ENCODE results near the gene ATG10.
"Not testable (repeated sequence)": the region's sequence is repeated elsewhere in the genome, so short reads cannot be mapped to it uniquely, and the experiment has no call there.

Gene ATG10

GRCh38 chr5:82009869-82010268, 38.0 kb downstream of the ATG10 start:
- H3K4me3 ChIP-seq (ENCODE audit: insufficient read depth, low read depth, low read length, poor library complexity, severe bottlenecking); H3K9me3 ChIP-seq (ENCODE audit: control insufficient read depth, low read length); H3K27me3 ChIP-seq (replicated peaks; ENCODE audit: control insufficient read depth, insufficient read depth, low read length, poor library complexity, severe bottlenecking); H3K36me3 ChIP-seq (ENCODE audit: control insufficient read depth, insufficient read depth, low read length); H3K4me1 ChIP-seq (ENCODE audit: control insufficient read depth, insufficient read depth, low read length, poor library complexity, severe bottlenecking); H3K27ac ChIP-seq (ENCODE audit: insufficient read depth, low read length, poor library complexity, severe bottlenecking); DNase-seq: not testable (repeated sequence)

DNA sequence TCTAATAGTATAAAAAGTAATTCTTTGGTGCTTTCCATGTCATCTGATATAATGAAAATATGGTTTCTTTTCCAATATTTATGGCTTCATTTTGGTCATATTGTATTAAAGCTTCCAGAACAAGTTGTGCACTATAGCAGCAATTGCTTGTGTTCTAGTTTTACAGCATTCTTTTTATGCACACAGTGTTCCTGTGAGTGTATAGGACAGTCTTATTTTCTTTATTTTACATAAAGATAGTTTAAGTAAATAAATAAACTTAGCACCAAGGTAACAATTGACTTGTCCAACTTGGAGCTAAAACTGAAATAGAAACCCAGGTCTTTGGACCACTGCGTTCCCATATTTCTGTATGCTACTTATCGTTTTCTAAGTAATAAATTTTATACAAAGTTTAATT, 38.9 kb downstream of the ATG10 start:
- H3K27ac ChIP-seq (ENCODE audit: insufficient read depth, low read length, poor library complexity, severe bottlenecking): no peak overlapping the region
- H3K9me3 ChIP-seq (ENCODE audit: control insufficient read depth, low read length): no peaks in the 10 kb centered on the region
- no peak overlapping the region for H3K4me3 ChIP-seq (ENCODE audit: insufficient read depth, low read depth, low read length, poor library complexity, severe bottlenecking)
- H3K4me1 ChIP-seq (ENCODE audit: control insufficient read depth, insufficient read depth, low read length, poor library complexity, severe bottlenecking): no peaks in the 10 kb centered on the region
- H3K27me3 ChIP-seq (replicated peaks; ENCODE audit: control insufficient read depth, insufficient read depth, low read length, poor library complexity, severe bottlenecking): no peaks in the 10 kb centered on the region
- H3K36me3 ChIP-seq (ENCODE audit: control insufficient read depth, insufficient read depth, low read length): no peaks in the 10 kb centered on the region
- DNase-seq: no peak

- Histone ChIP-seq H3K27me3 (replicated peaks; ENCODE audit: control insufficient read depth, insufficient read depth, low read length, poor library complexity, severe bottlenecking) (no peaks in the 10 kb centered on the region), H3K36me3 (ENCODE audit: control insufficient read depth, insufficient read depth, low read length) (no peaks in the 10 kb centered on the region), H3K27ac (ENCODE audit: insufficient read depth, low read length, poor library complexity, severe bottlenecking) (no peak overlapping the region), H3K4me3 (ENCODE audit: insufficient read depth, low read depth, low read length, poor library complexity, severe bottlenecking) (no peak overlapping the region), H3K4me1 (ENCODE audit: control insufficient read depth, insufficient read depth, low read length, poor library complexity, severe bottlenecking) (no peaks in the 10 kb centered on the region), H3K9me3 (ENCODE audit: control insufficient read depth, low read length) (no peaks in the 10 kb centered on the region)
- DNase-seq: no peak
Measured at GRCh38 chr5:82011761-82012160, 39.9 kb downstream of the ATG10 start.

GRCh38 chr5:82014644-82015043, 42.8 kb downstream of the ATG10 start:
- not testable (repeated sequence) for H3K27ac ChIP-seq (ENCODE audit: insufficient read depth, low read length, poor library complexity, severe bottlenecking); H3K4me3 ChIP-seq (ENCODE audit: insufficient read depth, low read depth, low read length, poor library complexity, severe bottlenecking); DNase-seq; H3K4me1 ChIP-seq (ENCODE audit: control insufficient read depth, insufficient read depth, low read length, poor library complexity, severe bottlenecking); H3K27me3 ChIP-seq (replicated peaks; ENCODE audit: control insufficient read depth, insufficient read depth, low read length, poor library complexity, severe bottlenecking); H3K36me3 ChIP-seq (ENCODE audit: control insufficient read depth, insufficient read depth, low read length); H3K9me3 ChIP-seq (ENCODE audit: control insufficient read depth, low read length)

DNA sequence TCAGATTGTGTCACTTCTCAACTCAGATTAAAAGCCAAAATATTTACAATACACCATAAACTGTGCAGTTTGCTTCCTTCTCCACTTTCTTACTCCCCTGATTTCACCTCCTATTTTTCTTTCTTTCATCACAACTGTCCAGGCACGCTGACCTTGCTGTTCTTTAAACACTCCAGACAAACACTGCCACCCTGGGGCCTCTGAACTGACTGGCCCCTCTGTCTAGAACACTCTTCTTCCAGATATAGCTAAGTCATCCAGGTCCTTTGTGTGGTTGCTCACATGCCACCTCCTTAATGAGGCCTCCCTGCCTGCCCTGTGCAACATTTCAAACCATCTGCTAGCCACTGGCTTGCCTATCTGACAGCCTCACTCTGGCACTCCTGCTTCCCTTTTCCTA, 46.6 kb downstream of the ATG10 start:
- no peaks in the 10 kb centered on the region for H3K9me3 ChIP-seq (ENCODE audit: control insufficient read depth, low read length)
- no peaks in the 10 kb centered on the region for H3K36me3 ChIP-seq (ENCODE audit: control insufficient read depth, insufficient read depth, low read length)
- DNase-seq: no peak
- no peaks in the 10 kb centered on the region for H3K4me1 ChIP-seq (ENCODE audit: control insufficient read depth, insufficient read depth, low read length, poor library complexity, severe bottlenecking)
- H3K27me3 ChIP-seq (replicated peaks; ENCODE audit: control insufficient read depth, insufficient read depth, low read length, poor library complexity, severe bottlenecking): no peaks in the 10 kb centered on the region
- no peak overlapping the region for H3K4me3 ChIP-seq (ENCODE audit: insufficient read depth, low read depth, low read length, poor library complexity, severe bottlenecking)
- H3K27ac ChIP-seq (ENCODE audit: insufficient read depth, low read length, poor library complexity, severe bottlenecking): no peak overlapping the region

- Histone ChIP-seq H3K9me3 (ENCODE audit: control insufficient read depth, low read length) (no peaks in the 10 kb centered on the region), H3K36me3 (ENCODE audit: control insufficient read depth, insufficient read depth, low read length) (no peaks in the 10 kb centered on the region), H3K27ac (ENCODE audit: insufficient read depth, low read length, poor library complexity, severe bottlenecking) (no peak overlapping the region), H3K4me1 (ENCODE audit: control insufficient read depth, insufficient read depth, low read length, poor library complexity, severe bottlenecking) (no peaks in the 10 kb centered on the region), H3K4me3 (ENCODE audit: insufficient read depth, low read depth, low read length, poor library complexity, severe bottlenecking) (no peak overlapping the region), H3K27me3 (replicated peaks; ENCODE audit: control insufficient read depth, insufficient read depth, low read length, poor library complexity, severe bottlenecking) (no peaks in the 10 kb centered on the region)
- DNase-seq: no peak
Measured at GRCh38 chr5:82019342-82020138, 47.7 kb downstream of the ATG10 start.

DNA sequence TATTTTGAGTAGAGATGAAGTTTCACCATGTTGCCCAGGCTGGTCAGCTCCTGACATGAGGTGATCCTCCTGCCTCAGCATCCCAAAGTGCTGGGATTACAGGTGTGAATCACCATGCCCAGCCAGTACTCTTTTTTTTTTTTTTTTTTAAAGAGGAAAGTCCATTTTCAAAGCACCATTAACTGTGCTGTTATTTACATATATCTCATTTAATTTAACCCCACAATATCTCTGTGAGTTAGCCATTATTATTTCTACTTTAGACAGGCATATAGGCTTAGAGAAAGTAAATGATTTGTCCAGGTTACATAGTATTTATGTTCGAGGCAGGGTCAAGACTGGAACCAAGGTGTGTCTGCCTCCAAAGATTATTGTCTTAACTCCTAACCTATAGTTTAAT, 50.7 kb downstream of the ATG10 start:
- no peaks in the 10 kb centered on the region for H3K36me3 ChIP-seq (ENCODE audit: control insufficient read depth, insufficient read depth, low read length)
- no peaks in the 10 kb centered on the region for H3K9me3 ChIP-seq (ENCODE audit: control insufficient read depth, low read length)
- no peaks in the 10 kb centered on the region for H3K27me3 ChIP-seq (replicated peaks; ENCODE audit: control insufficient read depth, insufficient read depth, low read length, poor library complexity, severe bottlenecking)
- no peak for DNase-seq
- H3K4me3 ChIP-seq (ENCODE audit: insufficient read depth, low read depth, low read length, poor library complexity, severe bottlenecking): no peak overlapping the region
- no peak overlapping the region for H3K27ac ChIP-seq (ENCODE audit: insufficient read depth, low read length, poor library complexity, severe bottlenecking)
- no peaks in the 10 kb centered on the region for H3K4me1 ChIP-seq (ENCODE audit: control insufficient read depth, insufficient read depth, low read length, poor library complexity, severe bottlenecking)

DNA sequence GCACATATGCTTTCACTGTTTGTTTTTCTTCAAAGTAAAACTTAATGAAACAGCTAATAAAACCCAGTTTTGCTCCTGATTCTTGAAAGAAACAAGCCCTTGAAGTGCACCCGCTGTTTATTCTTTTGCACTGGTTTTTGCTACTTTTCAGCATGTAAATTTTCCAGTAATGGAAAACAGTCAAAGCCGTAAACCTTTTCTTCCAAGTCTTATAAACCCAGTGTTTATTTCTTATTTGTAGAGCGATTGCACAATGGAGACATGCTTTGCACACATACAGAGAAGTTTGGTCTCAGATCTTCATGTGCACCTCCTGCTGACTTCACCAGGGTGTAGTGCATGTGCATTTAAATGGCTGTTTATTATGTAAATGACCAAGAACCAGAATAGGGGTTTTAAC, 51.8 kb downstream of the ATG10 start:
- H3K4me3 ChIP-seq (ENCODE audit: insufficient read depth, low read depth, low read length, poor library complexity, severe bottlenecking): no peak overlapping the region
- DNase-seq: no peak
- no peaks in the 10 kb centered on the region for H3K9me3 ChIP-seq (ENCODE audit: control insufficient read depth, low read length)
- H3K27me3 ChIP-seq (replicated peaks; ENCODE audit: control insufficient read depth, insufficient read depth, low read length, poor library complexity, severe bottlenecking): no peaks in the 10 kb centered on the region
- H3K36me3 ChIP-seq (ENCODE audit: control insufficient read depth, insufficient read depth, low read length): no peaks in the 10 kb centered on the region
- H3K4me1 ChIP-seq (ENCODE audit: control insufficient read depth, insufficient read depth, low read length, poor library complexity, severe bottlenecking): no peaks in the 10 kb centered on the region
- no peak overlapping the region for H3K27ac ChIP-seq (ENCODE audit: insufficient read depth, low read length, poor library complexity, severe bottlenecking)

GRCh38 chr5:82031220-82032119, 59.6 kb downstream of the ATG10 start:
- no peaks in the 10 kb centered on the region for H3K36me3 ChIP-seq (ENCODE audit: control insufficient read depth, insufficient read depth, low read length)
- DNase-seq: no peak
- no peak overlapping the region for H3K4me3 ChIP-seq (ENCODE audit: insufficient read depth, low read depth, low read length, poor library complexity, severe bottlenecking)
- H3K4me1 ChIP-seq (ENCODE audit: control insufficient read depth, insufficient read depth, low read length, poor library complexity, severe bottlenecking): no peaks in the 10 kb centered on the region
- no peaks in the 10 kb centered on the region for H3K27me3 ChIP-seq (replicated peaks; ENCODE audit: control insufficient read depth, insufficient read depth, low read length, poor library complexity, severe bottlenecking)
- no peak overlapping the region for H3K27ac ChIP-seq (ENCODE audit: insufficient read depth, low read length, poor library complexity, severe bottlenecking)
- no peaks in the 10 kb centered on the region for H3K9me3 ChIP-seq (ENCODE audit: control insufficient read depth, low read length)

DNA sequence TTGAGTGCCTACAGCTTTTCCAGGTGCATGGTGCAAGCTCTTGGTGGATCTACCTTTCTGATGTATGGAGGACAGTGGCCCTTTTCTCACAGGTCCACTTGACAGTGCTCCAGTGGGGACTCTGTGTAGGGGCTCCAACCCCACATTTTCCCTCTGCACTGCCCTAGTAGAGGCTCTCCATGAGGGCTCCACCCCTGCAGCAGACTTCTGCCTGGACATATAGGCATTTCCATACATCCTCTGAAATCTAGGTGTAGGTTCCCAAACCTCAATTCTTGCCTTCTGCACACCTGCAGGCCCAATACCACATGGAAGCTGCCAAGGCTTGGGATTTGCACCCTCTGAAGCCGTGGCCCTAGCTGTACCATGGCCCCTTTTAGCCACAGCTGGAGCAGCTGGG, 71.1 kb downstream of the ATG10 start:
- H3K4me1 ChIP-seq (ENCODE audit: control insufficient read depth, insufficient read depth, low read length, poor library complexity, severe bottlenecking); H3K9me3 ChIP-seq (ENCODE audit: control insufficient read depth, low read length); DNase-seq; H3K27ac ChIP-seq (ENCODE audit: insufficient read depth, low read length, poor library complexity, severe bottlenecking); H3K36me3 ChIP-seq (ENCODE audit: control insufficient read depth, insufficient read depth, low read length); H3K27me3 ChIP-seq (replicated peaks; ENCODE audit: control insufficient read depth, insufficient read depth, low read length, poor library complexity, severe bottlenecking); H3K4me3 ChIP-seq (ENCODE audit: insufficient read depth, low read depth, low read length, poor library complexity, severe bottlenecking): not testable (repeated sequence)
